Keratinocyte (primary cell): ENCODE measurements around the gene DNAAF8. TPM values are rescaled to one million over a fixed set of nuclear protein-coding genes. Genes with fewer than 3 reads are reported as not detected.

Source experiments
- DNase-seq: peaks from one replicate; pipeline ENCODE4 v3.0.0-alpha.2; 2011; ENCODE audit warnings: low read depth, missing footprints, low spot score
- FAIRE-seq: peaks from 2 replicates; lab custom pipeline; 2011; peaks lifted over from hg19 to GRCh38; lab: Jason Lieb, UNC
- H2AFZ ChIP-seq: 2 replicates; pipeline ENCODE4 v1.6.0; 2012; ENCODE audit warnings: low read length, control low read depth, inconsistent platforms; ENCODE audit not compliant: control insufficient read depth
- H3K27ac ChIP-seq: 2 replicates; pipeline ENCODE4 v1.5.1; 2011; ENCODE audit warnings: low read length; ENCODE audit not compliant: control insufficient read depth, insufficient read depth
- H3K27me3 ChIP-seq: 3 replicates; pipeline ENCODE4 v1.6.0; 2011; ENCODE audit warnings: low read length; ENCODE audit not compliant: control insufficient read depth, insufficient read depth; ENCODE audit errors: extremely low read depth
- H3K36me3 ChIP-seq, 2 experiments: 2 replicates in 1 of 2; 3 replicates in 1 of 2; pipeline ENCODE4 v1.5.1; 2011; ENCODE audit warnings: low read length in 2 of 2, mild to moderate bottlenecking in 1 of 2; ENCODE audit not compliant: control insufficient read depth in 2 of 2, insufficient read depth in 2 of 2; ENCODE audit errors: extremely low read depth in 1 of 2
- H3K4me1 ChIP-seq: 3 replicates; pipeline ENCODE4 v1.5.1; 2011; ENCODE audit warnings: low read length; ENCODE audit not compliant: control insufficient read depth, insufficient read depth; ENCODE audit errors: extremely low read depth
- H3K4me2 ChIP-seq: 3 replicates; pipeline ENCODE4 v1.6.0; 2011; ENCODE audit warnings: low read depth, low read length; ENCODE audit not compliant: control insufficient read depth, insufficient read depth; ENCODE audit errors: extremely low read depth
- H3K4me3 ChIP-seq, 3 experiments: fragments of 200-600 bp in 1 of 3; sonication (generic) in 1 of 3; 2 replicates in 2 of 3; 3 replicates in 1 of 3; pipeline ENCODE4 v1.5.1; 2011 to 2016; ENCODE audit warnings: low read length in 3 of 3, mild to moderate bottlenecking in 3 of 3, control low read depth in 2 of 3, inconsistent platforms in 1 of 3, low read depth in 1 of 3, mixed read lengths in 1 of 3, mixed run types in 1 of 3, moderate library complexity in 1 of 3; ENCODE audit not compliant: control insufficient read depth in 2 of 3, insufficient read depth in 2 of 3; ENCODE audit errors: extremely low read depth in 1 of 3
- H3K79me2 ChIP-seq: 2 replicates; pipeline ENCODE4 v1.6.0; 2012; ENCODE audit warnings: low read length; ENCODE audit not compliant: control insufficient read depth, insufficient read depth
- H3K9ac ChIP-seq: 3 replicates; pipeline ENCODE4 v1.6.0; 2011; ENCODE audit warnings: low read length; ENCODE audit not compliant: control insufficient read depth, insufficient read depth; ENCODE audit errors: extremely low read depth
- H3K9me1 ChIP-seq: 3 replicates; pipeline ENCODE4 v1.6.0; 2011; ENCODE audit warnings: low read length; ENCODE audit not compliant: control insufficient read depth, insufficient read depth; ENCODE audit errors: extremely low read depth
- H3K9me3 ChIP-seq: 2 replicates; pipeline ENCODE4 v1.5.1; 2012; ENCODE audit warnings: low read depth, low read length; ENCODE audit not compliant: control insufficient read depth
- H4K20me1 ChIP-seq: 3 replicates; pipeline ENCODE4 v1.6.0; 2011; ENCODE audit warnings: low read length; ENCODE audit not compliant: control insufficient read depth, insufficient read depth; ENCODE audit errors: extremely low read depth
- EZH2 ChIP-seq: IDR thresholded peaks from one replicate; pipeline ENCODE4 v1.6.1; 2012; ENCODE audit warnings: inconsistent platforms, mild to moderate bottlenecking, low read length, moderate library complexity
- dilution Hi-C: fragments of 300-500 bp; cut with MboI; formaldehyde crosslinking; loops from one replicate; pipeline ENCODE4 v1.7.0; 2020; ENCODE audit warnings: low sequenced_read_pairs; ENCODE audit not compliant: extremely low pct_ligation_motif_present
- polyA plus RNA-seq, 5 experiments: library from polyadenylated mRNA; depleted of rRNA in 3 of 5; stranded (reverse) in 3 of 5; stranded (forward) in 1 of 5; unstranded in 1 of 5; fragments of >200 nt; gene quantifications; 1 replicate in 1 of 5; 2 replicates in 3 of 5; 3 replicates in 1 of 5; pipeline versions ENCODE4 v1.2.1 to v1.2.3, GENCODE V29; 2011 to 2012; ENCODE audit warnings: missing spikeins in 2 of 5, low read depth in 1 of 5, low replicate concordance in 1 of 5
- TF ChIP-seq, protein P1 (sequence below), 3 experiments: IDR thresholded peaks in 1 of 3; conservative IDR thresholded peaks in 1 of 3; optimal IDR thresholded peaks in 1 of 3; 2 replicates in 2 of 3; 3 replicates in 1 of 3; pipeline versions ENCODE3 to v1.5.1; 2011; ENCODE audit warnings: low read length in 3 of 3, mild to moderate bottlenecking in 3 of 3, moderate library complexity in 2 of 3, control low read depth in 1 of 3, inconsistent platforms in 1 of 3; ENCODE audit not compliant: insufficient read depth in 2 of 3; ENCODE audit errors: extremely low read depth in 1 of 3

Gene DNAAF8
- polyA plus RNA-seq, 1 donor (not counting 4 experiments of a cell fraction or from before 2014, with no cell fraction given), result 0.26 TPM

DNA sequence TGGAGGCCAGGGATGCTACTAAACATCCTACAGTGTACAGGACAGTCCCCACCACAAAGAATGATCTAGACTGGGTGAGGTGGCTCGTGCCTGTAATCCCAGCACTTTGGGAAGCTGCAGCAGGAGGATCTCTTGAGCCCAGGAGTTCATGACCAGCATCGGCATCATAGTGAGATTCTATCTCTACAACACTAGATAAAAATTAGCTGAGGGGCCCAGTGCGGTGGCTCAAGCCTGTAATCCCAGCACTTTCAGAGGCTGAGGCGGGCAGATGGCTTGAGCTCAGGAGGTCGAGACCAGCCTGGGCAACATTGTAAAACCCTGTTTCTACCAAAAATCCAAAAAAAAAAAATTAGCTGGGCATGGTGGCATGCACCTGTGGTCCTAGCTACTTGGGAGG lies 38.0 kb downstream of the DNAAF8 start:
- Histone ChIP-seq H3K9me3 (no peaks in the 10 kb centered on the region), H3K27ac (no peak overlapping the region), H3K27me3 (no peaks in the 10 kb centered on the region), H3K4me1 (peaks cover 6% of the 10 kb centered on the region), H3K4me3 (no peak overlapping the region), H4K20me1 (no peaks in the 10 kb centered on the region), H3K4me2 (no peak overlapping the region), H2AFZ (no peak overlapping the region), H3K9me1 (no peaks in the 10 kb centered on the region), H3K9ac (no peak overlapping the region), H3K79me2 (no peaks in the 10 kb centered on the region), H3K36me3 (no peaks in the 10 kb centered on the region)
- FAIRE-seq, result no peak
- TF ChIP-seq, protein P1, sequence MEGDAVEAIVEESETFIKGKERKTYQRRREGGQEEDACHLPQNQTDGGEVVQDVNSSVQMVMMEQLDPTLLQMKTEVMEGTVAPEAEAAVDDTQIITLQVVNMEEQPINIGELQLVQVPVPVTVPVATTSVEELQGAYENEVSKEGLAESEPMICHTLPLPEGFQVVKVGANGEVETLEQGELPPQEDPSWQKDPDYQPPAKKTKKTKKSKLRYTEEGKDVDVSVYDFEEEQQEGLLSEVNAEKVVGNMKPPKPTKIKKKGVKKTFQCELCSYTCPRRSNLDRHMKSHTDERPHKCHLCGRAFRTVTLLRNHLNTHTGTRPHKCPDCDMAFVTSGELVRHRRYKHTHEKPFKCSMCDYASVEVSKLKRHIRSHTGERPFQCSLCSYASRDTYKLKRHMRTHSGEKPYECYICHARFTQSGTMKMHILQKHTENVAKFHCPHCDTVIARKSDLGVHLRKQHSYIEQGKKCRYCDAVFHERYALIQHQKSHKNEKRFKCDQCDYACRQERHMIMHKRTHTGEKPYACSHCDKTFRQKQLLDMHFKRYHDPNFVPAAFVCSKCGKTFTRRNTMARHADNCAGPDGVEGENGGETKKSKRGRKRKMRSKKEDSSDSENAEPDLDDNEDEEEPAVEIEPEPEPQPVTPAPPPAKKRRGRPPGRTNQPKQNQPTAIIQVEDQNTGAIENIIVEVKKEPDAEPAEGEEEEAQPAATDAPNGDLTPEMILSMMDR (optimal IDR thresholded peaks at IDR 0.05 in 1 of 3, IDR thresholded peaks at IDR 0.05 in 1 of 3, conservative IDR thresholded peaks at IDR 0.05 in 1 of 3; ENCODE audit: extremely low read depth in 1 of 3, insufficient read depth in 2 of 3, low read length in 3 of 3), result no peak
- TF ChIP-seq EZH2, result no peak
- dilution Hi-C loops, result no loop called here
- no peak for DNase-seq

DNA sequence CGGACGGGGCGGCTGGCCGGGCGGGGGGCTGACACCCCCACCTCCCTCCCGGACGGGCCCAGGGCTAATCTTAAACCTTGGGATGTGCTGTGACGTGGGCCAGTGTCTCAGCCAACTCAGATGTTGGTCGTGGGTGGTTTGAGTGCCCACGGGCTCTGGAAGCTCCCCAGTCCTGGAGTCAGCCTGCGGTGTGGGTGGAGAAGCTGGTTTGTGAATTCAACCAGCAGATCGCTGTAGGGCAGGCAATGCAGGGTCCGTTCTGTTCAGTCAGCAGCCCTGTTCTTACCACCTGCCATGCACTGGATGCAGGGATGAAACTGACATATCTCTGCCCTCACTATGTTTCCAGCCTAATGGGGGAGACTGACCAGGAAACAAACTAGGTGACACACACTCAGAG lies 40.7 kb downstream of the DNAAF8 start:
- TF ChIP-seq, protein P1 (optimal IDR thresholded peaks at IDR 0.05 in 1 of 3, IDR thresholded peaks at IDR 0.05 in 1 of 3, conservative IDR thresholded peaks at IDR 0.05 in 1 of 3; ENCODE audit: extremely low read depth in 1 of 3, insufficient read depth in 2 of 3, low read length in 3 of 3), result no peak
- no peak for TF ChIP-seq EZH2
- no peak overlapping the region for H2AFZ ChIP-seq
- DNase-seq (no peak), FAIRE-seq (no peak)
- no peak overlapping the region for H3K4me2 ChIP-seq
- no peak overlapping the region for H3K9ac ChIP-seq
- no peaks in the 10 kb centered on the region for H3K79me2 ChIP-seq
- H4K20me1 ChIP-seq, result no peaks in the 10 kb centered on the region
- H3K4me1 ChIP-seq, result peaks cover under 1% of the 10 kb centered on the region
- no peaks in the 10 kb centered on the region for H3K9me1 ChIP-seq
- H3K27me3 ChIP-seq, result no peaks in the 10 kb centered on the region
- H3K36me3 ChIP-seq, result no peaks in the 10 kb centered on the region
- no peaks in the 10 kb centered on the region for H3K9me3 ChIP-seq
- dilution Hi-C loops, result no loop called here
- no peak overlapping the region for H3K4me3 ChIP-seq
- H3K27ac ChIP-seq, result no peak overlapping the region
